NB4 (cell line): ENCODE data around the gene CHMP1A.
"Not testable (repeated sequence)": the region's sequence is repeated elsewhere in the genome, so short reads cannot be mapped to it uniquely, and the experiment has no call there.

ENCODE experiments used
- CTCF ChIP-seq: IDR thresholded peaks from one replicate; pipeline ENCODE4 v1.5.1; 2012; ENCODE audit warnings: low read depth, low read length
- POLR2A ChIP-seq: IDR thresholded peaks from 2 replicates; pipeline ENCODE4 v1.6.1; 2011; ENCODE audit warnings: mild to moderate bottlenecking; ENCODE audit not compliant: insufficient read length; ENCODE audit errors: extremely low read depth

- not testable (repeated sequence) for TF ChIP-seq CTCF, POLR2A
These were observed 14.1 kb upstream of the CHMP1A start for GRCh38 chr16:89671565-89671964.
